Astrocyte (in vitro differentiated cells and primary cell): ENCODE measurements around the gene ERLIN1.

ENCODE experiments used
- EZH2 ChIP-seq: IDR thresholded peaks from 2 replicates; pipeline ENCODE4 v1.6.1; 2012; ENCODE audit warnings: mild to moderate bottlenecking, low read length, inconsistent platforms; ENCODE audit not compliant: insufficient read depth
- TF ChIP-seq, protein P1 (sequence below): IDR thresholded peaks from 2 replicates; pipeline ENCODE4 v1.5.1; 2011; ENCODE audit warnings: low read depth, mild to moderate bottlenecking, inconsistent platforms, low read length, moderate library complexity; ENCODE audit not compliant: insufficient read depth

DNA sequence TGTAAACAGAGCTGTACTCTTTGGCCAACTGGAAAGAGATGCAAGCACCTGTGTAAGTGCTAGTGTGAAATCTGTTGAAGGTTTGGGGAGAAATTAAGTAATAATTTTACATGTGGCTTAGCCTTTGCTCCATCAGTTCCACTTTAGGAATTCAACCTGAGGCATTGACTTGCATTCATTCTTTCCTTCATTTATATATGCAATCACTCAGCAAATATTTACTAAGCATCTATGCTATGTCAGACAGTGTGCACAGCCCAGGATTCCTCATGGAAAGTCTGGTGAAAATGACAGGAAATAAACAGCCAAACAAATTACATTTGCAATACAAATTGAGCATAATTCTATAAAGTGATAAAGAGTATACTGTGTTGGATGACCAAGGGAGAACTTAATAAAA, 50.3 kb downstream of the ERLIN1 start:
- TF ChIP-seq, protein P1, sequence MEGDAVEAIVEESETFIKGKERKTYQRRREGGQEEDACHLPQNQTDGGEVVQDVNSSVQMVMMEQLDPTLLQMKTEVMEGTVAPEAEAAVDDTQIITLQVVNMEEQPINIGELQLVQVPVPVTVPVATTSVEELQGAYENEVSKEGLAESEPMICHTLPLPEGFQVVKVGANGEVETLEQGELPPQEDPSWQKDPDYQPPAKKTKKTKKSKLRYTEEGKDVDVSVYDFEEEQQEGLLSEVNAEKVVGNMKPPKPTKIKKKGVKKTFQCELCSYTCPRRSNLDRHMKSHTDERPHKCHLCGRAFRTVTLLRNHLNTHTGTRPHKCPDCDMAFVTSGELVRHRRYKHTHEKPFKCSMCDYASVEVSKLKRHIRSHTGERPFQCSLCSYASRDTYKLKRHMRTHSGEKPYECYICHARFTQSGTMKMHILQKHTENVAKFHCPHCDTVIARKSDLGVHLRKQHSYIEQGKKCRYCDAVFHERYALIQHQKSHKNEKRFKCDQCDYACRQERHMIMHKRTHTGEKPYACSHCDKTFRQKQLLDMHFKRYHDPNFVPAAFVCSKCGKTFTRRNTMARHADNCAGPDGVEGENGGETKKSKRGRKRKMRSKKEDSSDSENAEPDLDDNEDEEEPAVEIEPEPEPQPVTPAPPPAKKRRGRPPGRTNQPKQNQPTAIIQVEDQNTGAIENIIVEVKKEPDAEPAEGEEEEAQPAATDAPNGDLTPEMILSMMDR = no peak
- no peak for TF ChIP-seq EZH2
